GM18499 (cell line): ENCODE measurements around the gene GXYLT1.
"Not testable (repeated sequence)": the region's sequence is repeated elsewhere in the genome, so short reads cannot be mapped to it uniquely, and the experiment has no call there.

Experiments
- ATAC-seq: cut with Tn5 transposase; IDR thresholded peaks from one replicate; pipeline ENCODE4 v1.9.1; 2021; ENCODE audit warnings: moderate number of reproducible peaks; ENCODE audit not compliant: insufficient read depth, unreplicated experiment

The GXYLT1 gene

DNA sequence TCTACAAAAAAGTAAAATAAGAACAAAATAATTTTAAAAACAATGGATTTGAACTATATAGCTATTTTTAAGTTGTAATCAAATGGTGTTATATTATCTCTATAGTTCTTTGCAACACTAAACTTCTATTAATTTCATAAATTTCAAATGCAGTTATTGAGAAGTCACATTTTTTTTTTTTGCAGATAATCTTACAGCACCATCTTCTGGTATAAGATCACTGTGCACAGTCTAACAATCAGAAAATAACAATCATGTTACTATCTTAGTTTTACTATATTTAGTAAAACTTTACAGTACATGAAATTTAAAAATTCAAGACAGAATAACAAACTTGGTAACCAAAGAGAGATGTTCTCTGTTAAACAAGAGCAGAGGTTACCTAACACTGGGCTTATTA is 40.6 kb downstream of the GXYLT1 start:
- no peak for ATAC-seq

- ATAC-seq = no peak
Measured at GRCh38 chr12:42103155-42103554, 41.5 kb downstream of the GXYLT1 start.

DNA sequence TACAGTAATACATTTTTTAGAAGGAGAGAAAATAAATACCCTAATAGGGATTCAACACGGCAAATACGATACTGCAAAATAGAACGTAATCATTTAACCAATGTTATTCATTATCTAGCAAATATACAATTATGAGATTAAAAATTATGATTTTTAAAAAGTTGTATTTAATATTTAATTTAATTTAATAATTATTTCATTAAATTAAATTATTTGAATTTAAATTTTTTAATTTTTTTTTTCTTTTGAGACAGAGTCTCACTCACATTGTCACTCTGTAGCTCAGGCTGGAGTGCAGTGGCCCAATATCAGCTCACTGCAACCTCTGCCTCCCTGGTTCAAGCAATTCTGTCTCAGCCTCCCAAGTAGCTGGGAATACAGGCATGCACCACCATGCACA is 42.0 kb downstream of the GXYLT1 start:
- no peak for ATAC-seq

DNA sequence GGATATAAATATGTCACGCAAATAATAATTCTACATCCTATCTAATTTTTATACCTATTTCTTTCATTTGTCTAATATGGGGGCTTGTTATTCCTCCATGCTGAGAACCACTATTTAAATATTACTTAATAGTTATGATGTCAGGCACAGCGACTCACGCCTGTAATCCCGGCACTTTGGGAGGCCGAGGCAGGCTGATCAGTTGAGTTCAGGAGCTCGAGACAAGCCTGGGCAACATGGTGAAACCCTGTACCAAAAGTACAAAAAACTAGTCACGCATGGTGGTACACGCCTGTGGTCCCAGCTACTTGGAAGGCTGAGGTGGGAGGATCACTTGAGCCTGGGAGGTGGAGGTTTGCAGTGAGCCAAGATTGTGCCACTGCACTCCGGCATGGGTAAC is 45.2 kb downstream of the GXYLT1 start:
- ATAC-seq = no peak

GRCh38 chr12:42097971-42098370 is 46.7 kb downstream of the GXYLT1 start:
- peak; percentile 95 for ATAC-seq

DNA sequence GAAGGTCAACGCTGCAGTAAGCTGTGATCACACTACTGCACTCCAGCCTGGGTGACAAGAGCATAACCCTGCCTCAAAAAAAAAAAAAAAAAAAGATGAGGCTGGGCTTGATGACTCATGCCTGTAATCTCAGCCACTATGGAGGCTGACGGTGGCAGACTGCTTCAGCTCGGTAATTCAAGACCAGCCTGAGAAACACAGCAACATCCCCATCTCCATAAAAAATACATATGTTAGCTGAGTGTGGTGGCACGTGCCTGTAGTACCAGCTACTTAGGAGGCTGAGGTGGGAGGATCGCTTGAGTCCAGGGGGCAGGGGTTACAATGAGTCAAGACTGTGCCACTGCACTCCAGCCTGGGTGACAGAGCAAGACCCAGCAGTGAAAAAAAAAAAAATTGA is 50.4 kb downstream of the GXYLT1 start:
- ATAC-seq = no peak

- ATAC-seq = no peak
Measured at GRCh38 chr12:42091769-42092168, 52.9 kb downstream of the GXYLT1 start.

DNA sequence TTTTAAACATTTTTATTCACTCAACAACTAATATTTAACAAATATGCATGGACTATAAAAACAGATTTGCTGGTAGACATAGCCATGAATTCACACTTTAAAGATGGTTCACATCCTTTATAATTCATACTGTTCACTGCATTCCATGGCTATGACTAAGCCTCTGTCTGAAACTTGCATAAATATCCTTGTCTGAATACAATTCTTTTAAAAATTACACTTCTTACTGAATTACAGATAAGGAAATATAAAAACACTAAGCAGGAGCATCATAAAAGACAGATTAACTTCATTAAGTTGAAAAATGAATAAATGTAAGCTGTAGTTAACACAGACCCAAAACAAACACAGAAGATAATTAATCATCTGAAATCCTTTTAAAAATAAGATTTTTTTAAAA is 53.8 kb downstream of the GXYLT1 start:
- ATAC-seq = no peak

DNA sequence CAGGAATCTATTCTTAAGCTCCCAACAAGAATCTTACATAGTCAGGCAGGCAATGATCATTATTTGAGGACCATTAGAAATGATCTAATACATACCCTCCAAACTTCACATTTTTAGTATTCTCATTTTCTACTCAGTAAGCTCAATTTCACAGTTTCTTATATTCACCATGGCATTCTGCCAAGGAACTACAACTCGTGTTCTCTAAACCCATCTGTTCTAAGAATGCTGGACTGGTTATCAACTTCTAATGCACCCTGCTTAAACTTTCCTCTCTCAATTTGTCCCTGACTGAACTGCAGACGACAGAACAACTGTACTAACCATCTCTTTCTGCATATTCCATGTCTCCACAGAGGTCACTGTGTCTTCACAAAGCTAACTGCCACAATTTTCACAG is 58.6 kb downstream of the GXYLT1 start:
- no peak for ATAC-seq

GRCh38 chr12:42085594-42085993 is 59.1 kb downstream of the GXYLT1 start:
- no peak for ATAC-seq

DNA sequence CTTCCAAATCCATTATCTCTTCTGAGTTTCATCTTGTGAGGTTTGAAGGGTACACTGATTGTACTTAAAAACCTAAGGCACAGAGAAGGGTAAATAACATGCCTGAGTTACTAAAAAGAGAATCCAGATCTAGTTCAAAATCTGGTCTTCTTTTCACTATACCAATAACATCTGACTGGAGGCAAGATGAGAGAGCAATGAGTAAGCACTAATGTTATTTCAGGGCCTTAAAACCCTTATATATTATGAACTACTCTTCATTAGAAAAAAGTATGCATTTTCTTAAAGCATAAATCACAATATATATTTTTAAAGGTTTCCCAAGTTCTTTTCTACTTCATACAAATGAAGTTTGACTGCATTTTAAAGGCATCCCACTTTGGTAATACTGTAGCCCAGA is 60.2 kb downstream of the GXYLT1 start:
- no peak for ATAC-seq

DNA sequence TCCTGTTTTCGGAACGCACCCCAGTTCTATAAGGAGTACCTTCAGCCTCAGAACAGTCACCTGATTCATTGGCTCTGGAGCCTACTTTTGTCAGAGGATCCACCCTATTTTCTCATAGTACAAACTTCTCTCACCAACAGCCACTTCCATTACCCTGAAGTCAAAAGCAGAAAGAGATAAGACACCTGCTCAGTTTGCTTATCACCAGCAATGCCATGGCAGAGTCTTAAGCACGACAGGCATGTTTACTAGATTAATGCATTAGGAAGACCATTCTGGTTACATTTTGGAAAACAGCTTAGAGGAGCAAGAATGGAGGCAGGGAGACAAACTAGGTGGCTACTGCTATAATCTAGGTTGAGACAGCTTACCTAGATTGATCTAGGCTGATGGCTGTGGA is 67.7 kb downstream of the GXYLT1 start:
- ATAC-seq = no peak

DNA sequence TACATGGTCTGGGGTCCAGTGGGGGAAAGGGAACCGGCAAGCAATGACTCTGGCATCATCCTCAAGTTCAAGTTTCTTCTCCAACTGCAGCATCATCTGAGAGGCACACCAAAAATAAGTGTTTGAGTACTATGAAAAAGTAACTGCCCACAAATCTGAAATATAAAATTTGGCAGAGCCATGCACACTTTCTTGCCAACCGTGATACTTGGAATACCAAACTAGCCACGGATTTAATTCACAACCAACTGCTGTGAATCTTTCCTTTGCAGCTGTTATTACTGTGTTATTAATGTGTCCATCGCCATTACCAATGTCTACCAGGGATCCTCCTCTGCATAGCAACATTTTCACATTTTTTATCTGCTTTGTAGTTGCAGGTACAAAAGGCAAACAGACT is 74.6 kb downstream of the GXYLT1 start:
- no peak for ATAC-seq

DNA sequence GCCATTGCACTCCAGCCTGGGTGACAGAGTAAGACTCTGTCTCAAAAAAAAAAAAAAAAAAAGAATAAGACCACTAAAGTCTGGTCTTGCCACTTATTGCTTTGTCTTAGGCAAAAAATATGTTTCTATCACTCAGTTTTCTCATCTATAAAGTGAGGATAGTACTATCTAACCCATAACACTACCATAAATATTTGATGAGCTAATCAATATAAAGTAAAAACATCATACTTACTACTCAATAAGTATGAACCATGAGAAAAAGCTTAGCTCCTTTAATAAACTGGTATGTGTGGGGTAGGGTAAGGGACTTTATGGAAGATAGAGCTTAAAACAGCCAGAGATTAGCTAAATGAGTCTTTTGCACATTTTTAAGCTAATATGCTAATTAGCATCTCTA is 85.5 kb downstream of the GXYLT1 start:
- ATAC-seq = no peak

DNA sequence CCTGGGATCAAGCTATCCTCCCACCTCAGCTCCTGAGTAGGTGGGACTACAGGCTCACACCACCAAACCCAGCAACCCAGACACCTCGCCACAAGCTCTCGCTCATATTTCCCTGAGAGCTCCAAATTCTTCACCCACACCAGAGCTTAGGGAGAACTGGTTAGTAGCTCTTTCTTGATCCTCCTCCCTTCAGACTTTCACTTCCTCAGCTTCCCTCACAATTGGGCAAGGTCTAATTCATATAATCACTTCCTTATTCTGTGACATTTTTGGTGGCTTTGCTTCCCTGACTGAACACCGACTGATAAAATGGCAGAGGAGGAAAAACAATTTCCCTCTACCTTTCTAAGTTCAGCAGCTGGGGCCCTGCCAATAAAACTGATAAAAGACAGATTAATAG is 88.5 kb downstream of the GXYLT1 start:
- peak; percentile 92 for ATAC-seq

DNA sequence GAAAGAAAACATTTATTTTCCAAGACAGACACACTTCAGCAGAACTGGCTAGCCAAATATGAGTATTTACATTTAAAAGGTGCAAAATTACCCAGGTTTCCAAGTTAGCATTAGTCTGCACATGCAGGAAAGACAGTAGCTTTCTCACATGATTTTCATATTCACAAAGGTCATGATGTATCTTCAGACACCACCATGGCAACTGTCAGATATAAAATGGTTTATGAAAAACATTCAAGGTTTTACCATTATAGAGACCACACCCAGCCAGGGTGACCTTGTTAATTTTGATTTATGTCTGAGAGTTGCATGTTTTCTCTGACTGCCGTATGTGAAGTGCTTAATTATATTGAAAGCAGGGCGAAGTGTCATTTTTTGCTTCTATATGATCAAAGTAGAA is 91.2 kb downstream of the GXYLT1 start:
- no peak for ATAC-seq

GRCh38 chr12:42048980-42049379 is 95.7 kb downstream of the GXYLT1 start:
- ATAC-seq = not testable (repeated sequence)

DNA sequence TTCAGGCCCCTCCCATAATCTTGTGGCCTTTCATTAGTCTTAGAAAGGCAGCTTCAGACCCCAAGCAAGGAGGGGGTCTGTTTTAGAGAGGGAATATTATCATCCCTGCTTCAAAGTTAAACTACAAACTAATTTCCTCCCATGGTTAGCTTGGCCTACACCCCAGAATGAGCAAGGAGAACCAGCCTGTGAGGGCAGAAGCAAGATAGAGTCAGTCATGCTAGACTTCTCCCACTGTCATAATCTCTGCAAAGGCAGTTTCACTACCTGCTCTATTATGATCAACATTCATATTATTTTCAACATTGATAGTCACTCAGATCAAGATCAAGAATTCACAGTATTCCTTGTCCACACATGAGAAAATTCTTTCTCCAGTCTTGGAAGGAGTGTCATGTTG is 105.1 kb downstream of the GXYLT1 start:
- no peak for ATAC-seq

GRCh38 chr12:42039176-42039575 is 105.5 kb downstream of the GXYLT1 start:
- no peak for ATAC-seq

DNA sequence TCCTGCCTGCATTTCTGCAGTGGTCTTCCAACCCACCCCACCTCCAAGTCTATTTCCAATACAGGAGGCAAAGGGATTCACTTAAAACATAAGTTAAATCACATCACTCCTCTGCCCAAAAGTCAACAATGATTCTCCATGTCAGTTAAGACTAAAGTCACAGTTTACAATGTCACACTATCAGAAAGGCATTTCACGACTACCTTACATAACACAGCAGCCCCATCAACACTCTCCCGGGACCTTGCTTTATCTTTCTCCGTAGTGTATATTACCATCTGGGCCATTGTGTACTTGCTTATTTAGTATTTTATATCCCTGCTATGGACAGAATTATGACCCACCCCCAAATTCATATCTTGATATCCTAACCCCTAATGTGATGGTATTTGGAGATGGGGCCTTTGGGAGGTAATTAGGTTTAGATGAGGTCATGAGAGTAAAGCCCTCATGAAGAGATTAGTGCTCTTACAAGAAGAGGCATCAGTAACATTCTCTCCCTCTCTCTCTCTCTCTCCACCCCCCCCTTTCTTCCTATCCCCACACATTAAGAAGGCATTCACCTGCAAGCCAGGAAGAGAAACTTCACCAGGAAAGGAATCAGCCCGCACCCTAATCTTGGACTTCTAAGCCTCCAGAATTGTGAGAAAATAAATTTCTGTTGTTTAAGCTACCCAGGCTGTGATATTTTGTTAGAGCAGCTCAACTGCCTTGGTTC is 112.7 kb downstream of the GXYLT1 start:
- no peak for ATAC-seq
